WTC11 (cell line): Measurements from ENCODE around the gene BPGM. TPM values are rescaled to one million over a fixed set of nuclear protein-coding genes. Genes with fewer than 3 reads are reported as not detected.

ENCODE experiments used
- ATAC-seq: fragments of 200-7000 bp; cut with Tn5 transposase; 2 replicates; pipeline ENCODE4 v1.10.0; 2021; ENCODE audit warnings: mild to moderate bottlenecking, moderate library complexity
- CTCF ChIA-PET: fragments of 300-600 bp; sonication (Branson Sonifier 250); formaldehyde crosslinking; loops from one replicate; lab custom pipeline; 2021; ENCODE audit warnings: antibody characterized with exemption; lab: Charles Lee
- POLR2A ChIA-PET: fragments of 350-600 bp; sonication (Branson Sonifier 250); formaldehyde crosslinking; loops from one replicate; lab custom pipeline; 2021; ENCODE audit warnings: antibody characterized with exemption; lab: Charles Lee
- DNase-seq: peaks from one replicate; pipeline ENCODE4 v3.0.0; 2021; ENCODE audit warnings: low spot score
- H3K27ac Mint-ChIP-seq: 2 replicates; pipeline ENCODE4 v1.8.0; 2021; ENCODE audit warnings: mixed read lengths
- H3K27me3 Mint-ChIP-seq: 2 replicates; pipeline ENCODE4 v1.8.0; 2021; ENCODE audit warnings: low read depth, mild to moderate bottlenecking, moderate library complexity, mixed read lengths
- H3K36me3 Mint-ChIP-seq: 2 replicates; pipeline ENCODE4 v1.8.0; 2021; ENCODE audit warnings: mixed read lengths
- H3K4me1 Mint-ChIP-seq: 2 replicates; pipeline ENCODE4 v1.8.0; 2022; ENCODE audit warnings: mixed read lengths
- H3K4me3 Mint-ChIP-seq: 2 replicates; pipeline ENCODE4 v1.8.0; 2021; ENCODE audit warnings: mild to moderate bottlenecking, moderate library complexity, mixed read lengths
- H3K9me3 Mint-ChIP-seq: 2 replicates; pipeline ENCODE4 v1.8.0; 2021; ENCODE audit warnings: mixed read lengths
- CDX4 ChIP-seq: fragments of 250-450 bp; sonication (Bioruptor Pico); IDR thresholded peaks from 2 replicates; pipeline ENCODE4 v1.9.0; 2021; ENCODE audit warnings: moderate library complexity, mild to moderate bottlenecking, inconsistent platforms, borderline replicate concordance
- CTCF ChIP-seq: fragments of 200-600 bp; IDR thresholded peaks from 2 replicates; pipeline ENCODE4 v1.8.0; 2022; ENCODE audit warnings: antibody characterized with exemption
- ELF4 ChIP-seq: sonication (generic); formaldehyde crosslinking; IDR thresholded peaks from 2 replicates; pipeline ENCODE4 v1.8.1; 2022; ENCODE audit warnings: low read depth, mild to moderate bottlenecking, moderate library complexity, missing genetic modification reagents
- EMX1 ChIP-seq: fragments of 250-450 bp; sonication (Bioruptor Pico); IDR thresholded peaks from 2 replicates; pipeline ENCODE4 v1.8.0; 2021; ENCODE audit warnings: mild to moderate bottlenecking
- ETV6 ChIP-seq: sonication (generic); formaldehyde crosslinking; IDR thresholded peaks from 2 replicates; pipeline ENCODE4 v1.8.1; 2022; ENCODE audit warnings: mild to moderate bottlenecking, missing genetic modification reagents
- FOXP1 ChIP-seq: sonication (generic); formaldehyde crosslinking; IDR thresholded peaks from 2 replicates; pipeline ENCODE4 v1.8.0; 2022; ENCODE audit warnings: missing genetic modification reagents, mild to moderate bottlenecking, moderate library complexity, borderline replicate concordance
- GRHL2 ChIP-seq: fragments of 250-450 bp; sonication (Bioruptor Pico); IDR thresholded peaks from 2 replicates; pipeline ENCODE4 v1.8.0; 2022; ENCODE audit warnings: mild to moderate bottlenecking, moderate library complexity; ENCODE audit not compliant: insufficient replicate concordance, severe bottlenecking
- IRF1 ChIP-seq: sonication (generic); formaldehyde crosslinking; IDR thresholded peaks from 2 replicates; pipeline ENCODE4 v1.8.0; 2023; ENCODE audit warnings: missing genetic modification reagents
- JUN ChIP-seq: sonication (generic); formaldehyde crosslinking; IDR thresholded peaks from 2 replicates; pipeline ENCODE4 v1.8.0; 2023; ENCODE audit warnings: mild to moderate bottlenecking, missing genetic modification reagents
- NR2C2 ChIP-seq: sonication (generic); formaldehyde crosslinking; IDR thresholded peaks from 2 replicates; pipeline ENCODE4 v1.8.0; 2022; ENCODE audit warnings: mild to moderate bottlenecking, missing genetic modification reagents
- OVOL2 ChIP-seq: fragments of 250-450 bp; sonication (Bioruptor Pico); IDR thresholded peaks from 2 replicates; pipeline ENCODE4 v1.9.0; 2021; ENCODE audit warnings: mild to moderate bottlenecking, borderline replicate concordance
- PRRX2 ChIP-seq: fragments of 250-450 bp; sonication (Bioruptor Pico); IDR thresholded peaks from 2 replicates; pipeline ENCODE4 v1.8.0; 2021; ENCODE audit warnings: mild to moderate bottlenecking
- SOX15 ChIP-seq: fragments of 250-450 bp; sonication (Bioruptor Pico); IDR thresholded peaks from 2 replicates; pipeline ENCODE4 v1.9.0; 2021; ENCODE audit warnings: mild to moderate bottlenecking
- STAT6 ChIP-seq: sonication (generic); formaldehyde crosslinking; conservative IDR thresholded peaks from 2 replicates; pipeline ENCODE4 v1.8.1; 2023; ENCODE audit warnings: mild to moderate bottlenecking, low read depth, missing genetic modification reagents, moderate library complexity
- ZBTB21 ChIP-seq: sonication (generic); formaldehyde crosslinking; IDR thresholded peaks from 2 replicates; pipeline ENCODE4 v1.8.1; 2023; ENCODE audit warnings: mild to moderate bottlenecking, missing genetic modification reagents, borderline replicate concordance
- ZNF121 ChIP-seq: sonication (generic); formaldehyde crosslinking; IDR thresholded peaks from 2 replicates; pipeline ENCODE4 v1.8.0; 2023; ENCODE audit warnings: missing genetic modification reagents
- ZNF138 ChIP-seq: sonication (generic); formaldehyde crosslinking; conservative IDR thresholded peaks from 2 replicates; pipeline ENCODE4 v1.8.1; 2022; ENCODE audit warnings: mild to moderate bottlenecking, moderate library complexity, missing genetic modification reagents
- ZNF219 ChIP-seq: sonication (generic); formaldehyde crosslinking; IDR thresholded peaks from 2 replicates; pipeline ENCODE4 v1.8.0; 2023; ENCODE audit warnings: missing genetic modification reagents, mild to moderate bottlenecking, borderline replicate concordance
- ZNF232 ChIP-seq: sonication (generic); formaldehyde crosslinking; IDR thresholded peaks from 2 replicates; pipeline ENCODE4 v1.8.0; 2022; ENCODE audit warnings: mild to moderate bottlenecking, missing genetic modification reagents
- ZNF317 ChIP-seq: sonication (generic); formaldehyde crosslinking; IDR thresholded peaks from 2 replicates; pipeline ENCODE4 v1.8.1; 2023; ENCODE audit warnings: low read depth, mild to moderate bottlenecking, moderate library complexity, missing genetic modification reagents, borderline replicate concordance
- ZNF416 ChIP-seq: fragments of 250-450 bp; sonication (Bioruptor Pico); IDR thresholded peaks from 2 replicates; pipeline ENCODE4 v1.9.0; 2021; ENCODE audit warnings: mild to moderate bottlenecking, inconsistent platforms
- ZNF423 ChIP-seq: fragments of 250-450 bp; sonication (Bioruptor Pico); IDR thresholded peaks from 2 replicates; pipeline ENCODE4 v2.1.2; 2022; ENCODE audit warnings: mild to moderate bottlenecking, moderate library complexity
- ZNF532 ChIP-seq: fragments of 250-450 bp; sonication (Bioruptor Pico); IDR thresholded peaks from 2 replicates; pipeline ENCODE4 v1.9.0; 2021; ENCODE audit warnings: mild to moderate bottlenecking, borderline replicate concordance
- total RNA-seq: library from RNA; stranded (reverse); gene quantifications from 3 replicates; pipeline ENCODE4 v1.2.3, GENCODE V29; 2021

Gene BPGM
- total RNA-seq, 1 experiment from 2014 or later = 14.6 TPM

GRCh38 chr7:134669388-134669787 is 22.7 kb downstream of the BPGM start (continued):
- TF ChIP-seq FOXP1 (CRISPR knock-in tag) = no peak
- TF ChIP-seq OVOL2 = no peak
- no peak for TF ChIP-seq PRRX2 (CRISPR knock-in tag)

GRCh38 chr7:134669845-134670373 is 23.3 kb downstream of the BPGM start:
- Mint-ChIP-seq H3K4me3 (peak overlapping the region; percentile 25; the same call in 1 of the 2 replicates), H3K36me3 (peaks cover 14% of the 10 kb centered on the region), H3K27me3 (no peaks in the 10 kb centered on the region), H3K27ac (peak overlapping the region; percentile 95), H3K4me1 (peaks cover 13% of the 10 kb centered on the region), H3K9me3 (peaks cover 12% of the 10 kb centered on the region)
- no peak for TF ChIP-seq ZNF416 (CRISPR knock-in tag)
- TF ChIP-seq ZBTB21 (CRISPR knock-in tag) = no peak
- TF ChIP-seq IRF1 (CRISPR knock-in tag) = no peak
- TF ChIP-seq ELF4 (CRISPR knock-in tag) = no peak
- no peak for TF ChIP-seq ZNF317 (CRISPR knock-in tag)
- no peak for TF ChIP-seq CDX4
- TF ChIP-seq ZNF532 (CRISPR knock-in tag) = no peak
- TF ChIP-seq STAT6 (CRISPR knock-in tag) = no peak
- no peak for TF ChIP-seq SOX15 (CRISPR knock-in tag)
- no peak for TF ChIP-seq NR2C2 (CRISPR knock-in tag)
- POLR2A ChIA-PET = no interaction called here
- ATAC-seq (peak; percentile 76), DNase-seq (no peak)
- CTCF ChIA-PET = interaction anchor here (0.8 kb wide), 1 partner anchor 31 kb away, joined by 3 read pairs; no protein-coding TSS in a partner anchor

GRCh38 chr7:134671609-134672008 is 25.0 kb downstream of the BPGM start:
- ATAC-seq (no peak), DNase-seq (no peak)
- H3K27ac Mint-ChIP-seq = no peak overlapping the region
- no peaks in the 10 kb centered on the region for H3K27me3 Mint-ChIP-seq
- CTCF ChIA-PET = no interaction called here
- peaks cover 15% of the 10 kb centered on the region for H3K4me1 Mint-ChIP-seq
- H3K9me3 Mint-ChIP-seq = peaks cover 14% of the 10 kb centered on the region
- peaks cover 15% of the 10 kb centered on the region for H3K36me3 Mint-ChIP-seq
- POLR2A ChIA-PET = no interaction called here
- H3K4me3 Mint-ChIP-seq = no peak overlapping the region
- TF ChIP-seq EMX1 (CRISPR knock-in tag) (no peak), CTCF (no peak), SOX15 (CRISPR knock-in tag) (no peak), ZNF232 (CRISPR knock-in tag) (no peak), GRHL2 (no peak), ETV6 (no peak), ZNF121 (CRISPR knock-in tag) (no peak), ZNF219 (no peak), ZNF138 (CRISPR knock-in tag) (no peak), CDX4 (no peak), ZNF423 (no peak), JUN (CRISPR knock-in tag) (no peak)
